ENCODE measurements around the gene MAMDC2.
"Not testable (repeated sequence)": the region's sequence is repeated elsewhere in the genome, so short reads cannot be mapped to it uniquely, and the experiment has no call there.

Gene MAMDC2

GRCh38 chr9:70197216-70198044 lies 153.8 kb downstream of the MAMDC2 start:
- DNase-seq (ENCODE audit: low read depth): no peak

- not testable (repeated sequence) for DNase-seq (ENCODE audit: low read depth)
These were observed 161.1 kb downstream of the MAMDC2 start for GRCh38 chr9:70204743-70205142.

- no peak for DNase-seq (ENCODE audit: low read depth)
These were observed 161.8 kb downstream of the MAMDC2 start for GRCh38 chr9:70205366-70206020.

- no peak for DNase-seq (ENCODE audit: low read depth)
These were observed 173.4 kb downstream of the MAMDC2 start for GRCh38 chr9:70217029-70217428.

- DNase-seq (ENCODE audit: low read depth): no peak
These were observed 175.1 kb downstream of the MAMDC2 start for GRCh38 chr9:70218767-70219166.

GRCh38 chr9:70220216-70220615 lies 176.6 kb downstream of the MAMDC2 start:
- DNase-seq (ENCODE audit: low read depth): no peak

- DNase-seq (ENCODE audit: low read depth): no peak
These were observed 178.7 kb downstream of the MAMDC2 start for GRCh38 chr9:70222354-70222753.

- no peak for DNase-seq (ENCODE audit: low read depth)
These were observed 184.5 kb downstream of the MAMDC2 start for GRCh38 chr9:70228118-70228517.

- no peak for DNase-seq (ENCODE audit: low read depth)
These were observed 185.0 kb downstream of the MAMDC2 start for GRCh38 chr9:70228611-70229010.

GRCh38 chr9:70229026-70229425 lies 185.4 kb downstream of the MAMDC2 start:
- DNase-seq (ENCODE audit: low read depth): no peak

GRCh38 chr9:70229579-70229978 lies 185.9 kb downstream of the MAMDC2 start:
- DNase-seq (ENCODE audit: low read depth): no peak

- no peak for DNase-seq (ENCODE audit: low read depth)
These were observed 188.8 kb downstream of the MAMDC2 start for GRCh38 chr9:70232476-70232875.

- not testable (repeated sequence) for DNase-seq (ENCODE audit: low read depth)
These were observed 190.6 kb downstream of the MAMDC2 start for GRCh38 chr9:70234208-70234607.

- not testable (repeated sequence) for DNase-seq (ENCODE audit: low read depth)
These were observed 202.3 kb downstream of the MAMDC2 start for GRCh38 chr9:70245952-70246351.

GRCh38 chr9:70250221-70250620 lies 206.6 kb downstream of the MAMDC2 start:
- no peak for DNase-seq (ENCODE audit: low read depth)

GRCh38 chr9:70255486-70255885 lies 211.8 kb downstream of the MAMDC2 start:
- DNase-seq (ENCODE audit: low read depth): no peak

- no peak for DNase-seq (ENCODE audit: low read depth)
These were observed 212.5 kb downstream of the MAMDC2 start for GRCh38 chr9:70256123-70256551.

GRCh38 chr9:70257502-70257901 lies 213.9 kb downstream of the MAMDC2 start:
- DNase-seq (ENCODE audit: low read depth): no peak

GRCh38 chr9:70257991-70258691 lies 214.5 kb downstream of the MAMDC2 start:
- DNase-seq (ENCODE audit: low read depth): peak; percentile 25

GRCh38 chr9:70258692-70259511 lies 215.3 kb downstream of the MAMDC2 start, which contains the start of gene SMC5:
TSS of gene SMC5 (plus strand) at chr9:70258978. CDS start at chr9:70259079, 101 bp downstream.
- peak; percentile 85 for DNase-seq (ENCODE audit: low read depth)

- DNase-seq (ENCODE audit: low read depth): no peak
These were observed 215.8 kb downstream of the MAMDC2 start for GRCh38 chr9:70259512-70259802.

- DNase-seq (ENCODE audit: low read depth): no peak
These were observed 216.4 kb downstream of the MAMDC2 start for GRCh38 chr9:70260007-70260443.
